Body of pancreas (tissue), 4 donors: ENCODE results near the gene CLDN4. TPM values are rescaled to one million over a fixed set of nuclear protein-coding genes. Genes with fewer than 3 reads are reported as not detected.

ENCODE experiments used
- ATAC-seq: fragments of 150-250 bp; one replicate; pipeline ENCODE4 v1.9.1; 2016
- DNase-seq, 4 donors: peaks; one replicate each; pipeline ENCODE4 v3.0.0-alpha.2; 2019
- H3K27ac ChIP-seq, 4 donors: fragments of 200-600 bp; sonication (generic); 1 replicate in 3 of 4; 2 replicates in 1 of 4; pipeline versions ENCODE4 v1.5.1 to v1.6.1; 2016 to 2019; ENCODE audit warnings: mild to moderate bottlenecking in 1 of 4, mixed read lengths in 1 of 4, moderate library complexity in 1 of 4
- H3K27me3 ChIP-seq, 2 donors: fragments of 200-600 bp; sonication (generic); one replicate each; pipeline ENCODE4 v1.6.0; 2016; ENCODE audit warnings: mild to moderate bottlenecking in 1 of 2
- H3K36me3 ChIP-seq, 2 donors: fragments of 200-600 bp; sonication (generic); replicated peaks in 1 of 2; 2 replicates each; pipeline ENCODE4 v1.5.1; 2016; ENCODE audit warnings: low read depth in 2 of 2; ENCODE audit not compliant: insufficient read depth in 1 of 2
- H3K4me1 ChIP-seq: fragments of 200-600 bp; sonication (generic); one replicate; pipeline ENCODE4 v1.6.0; 2016
- H3K4me3 ChIP-seq, 2 donors: fragments of 200-600 bp; sonication (generic); 1 replicate in 1 of 2; 2 replicates in 1 of 2; pipeline ENCODE4 v1.5.1; 2016 to 2019
- H3K9me3 ChIP-seq, 3 donors: fragments of 200-600 bp; sonication (generic); 1 replicate in 2 of 3; 2 replicates in 1 of 3; pipeline ENCODE4 v1.5.1; 2016
- CTCF ChIP-seq, 7 experiments: fragments of 450-650 bp in 4 of 7; fragments of 200-600 bp in 3 of 7; sonication (generic) in 3 of 7; IDR thresholded peaks; one replicate each; pipeline ENCODE4 v1.5.1; 2016 to 2019; ENCODE audit warnings: antibody characterized with exemption in 7 of 7
- POLR2A ChIP-seq, 3 donors: fragments of 450-650 bp; IDR thresholded peaks; one replicate each; pipeline ENCODE4 v1.6.1; 2016; ENCODE audit warnings: antibody characterized with exemption in 3 of 3, mild to moderate bottlenecking in 2 of 3
- WGBS, 2 donors: methylation state at CpG; one replicate each; pipeline ENCODE4 v1.1.5; 2017; 5-methylcytosine and 5-hydroxymethylcytosine counted together
- intact Hi-C: fragments of 100-400 bp; cut with DNase I; formaldehyde crosslinking; loops from one replicate; pipeline ENCODE4 v1.15.1; 2023
- total RNA-seq, 2 donors: library from RNA; depleted of rRNA; stranded (reverse); fragments of >200 nt; gene quantifications; one replicate each; pipeline ENCODE4 v1.1.0, GENCODE V29; 2016

The CLDN4 gene
- total RNA-seq, 2 donors from 2014 or later, result 65.6 to 76.8 TPM

- H3K27me3 ChIP-seq, result no peaks in the 10 kb centered on the region
- ATAC-seq (no peak), DNase-seq (peak in 2 of 4 donors; percentile 51 to 73)
- TF ChIP-seq POLR2A (IDR thresholded peaks at IDR 0.05) (no peak), CTCF (IDR thresholded peaks at IDR 0.05) (no peak)
- no peaks in the 10 kb centered on the region for H3K36me3 ChIP-seq
- intact Hi-C loops, result no loop called here
- no peak overlapping the region for H3K4me3 ChIP-seq
- peaks cover 15% of the 10 kb centered on the region for H3K4me1 ChIP-seq
- peak overlapping the region in 2 of 4 donors; percentile 10 to 44 for H3K27ac ChIP-seq
- 75 to 83% methylated on average over 20 to 22 of the region's 22 CpGs for WGBS, 2 donors
- H3K9me3 ChIP-seq, result no peaks in the 10 kb centered on the region
These were observed 9.2 kb downstream of the CLDN4 start for GRCh38 chr7:73839743-73840714.

GRCh38 chr7:73840715-73841379 is 10.1 kb downstream of the CLDN4 start:
- TF ChIP-seq POLR2A (IDR thresholded peaks at IDR 0.05), result no peak
- TF ChIP-seq CTCF (IDR thresholded peaks at IDR 0.05), result no peak
- DNase-seq, result no peak
- no peaks in the 10 kb centered on the region for H3K36me3 ChIP-seq
- no peaks in the 10 kb centered on the region for H3K27me3 ChIP-seq
- H3K4me3 ChIP-seq, result no peak overlapping the region
- H3K4me1 ChIP-seq, result peaks cover 15% of the 10 kb centered on the region
- 86 to 90% methylated on average over 14 to 16 of the region's 16 CpGs for whole genome bisulfite sequencing, 2 donors
- intact Hi-C loops, result no loop called here
- H3K27ac ChIP-seq, result peak overlapping the region in 2 of 4 donors; percentile 10 to 44
- no peaks in the 10 kb centered on the region for H3K9me3 ChIP-seq
- ATAC-seq, result no peak

GRCh38 chr7:73841689-73842066 is 10.9 kb downstream of the CLDN4 start:
- H3K4me3 ChIP-seq, result peak overlapping the region in 1 of 2 donors; percentile 58
- ATAC-seq (no peak), DNase-seq (no peak)
- H3K9me3 ChIP-seq, result no peaks in the 10 kb centered on the region
- WGBS, 2 donors, result 30% methylated on average over 14 of the region's 15 CpGs; no CpG with 5 or more reads in 1 of the 2 donors
- peak overlapping the region in 3 of 4 donors; percentile 82 to 89 (median 84) for H3K27ac ChIP-seq
- TF ChIP-seq POLR2A (IDR thresholded peaks at IDR 0.05) (no peak), CTCF (IDR thresholded peaks at IDR 0.05) (no peak)
- H3K27me3 ChIP-seq, result no peaks in the 10 kb centered on the region
- H3K4me1 ChIP-seq, result peaks cover 15% of the 10 kb centered on the region
- no peaks in the 10 kb centered on the region for H3K36me3 ChIP-seq
- intact Hi-C loops, result no loop called here

GRCh38 chr7:73842067-73842976 is 11.5 kb downstream of the CLDN4 start, which contains the start of gene METTL27:
METTL27 (minus strand) TSS chr7:73842516; CDS start chr7:73842140, 376 bp downstream.
- Histone ChIP-seq H3K27me3 (no peaks in the 10 kb centered on the region), H3K4me1 (peaks cover 15% of the 10 kb centered on the region), H3K36me3 (no peaks in the 10 kb centered on the region), H3K9me3 (no peaks in the 10 kb centered on the region), H3K27ac (peak within 1 kb of the TSS; percentile 82 to 89 (median 83)), H3K4me3 (peak within 1 kb of the TSS; percentile 18 to 58)
- intact Hi-C loops, result no loop called here
- DNase-seq (peak; percentile 95 to 97 (median 97)), ATAC-seq (peak; percentile 98)
- 2 to 4% methylated on average over 12 to 45 of the region's 45 CpGs for WGBS, 2 donors
- TF ChIP-seq CTCF (IDR thresholded peaks at IDR 0.05) (no peak), POLR2A (IDR thresholded peaks at IDR 0.05) (peak; percentile 68 to 91 (median 89))
